ENCODE results near the gene ERBB4. TPM values are rescaled to one million over a fixed set of nuclear protein-coding genes. Genes with fewer than 3 reads are reported as not detected.

ERBB4 gene
- total RNA-seq, 1 experiment from 2014 or later: 0.15 TPM

DNA sequence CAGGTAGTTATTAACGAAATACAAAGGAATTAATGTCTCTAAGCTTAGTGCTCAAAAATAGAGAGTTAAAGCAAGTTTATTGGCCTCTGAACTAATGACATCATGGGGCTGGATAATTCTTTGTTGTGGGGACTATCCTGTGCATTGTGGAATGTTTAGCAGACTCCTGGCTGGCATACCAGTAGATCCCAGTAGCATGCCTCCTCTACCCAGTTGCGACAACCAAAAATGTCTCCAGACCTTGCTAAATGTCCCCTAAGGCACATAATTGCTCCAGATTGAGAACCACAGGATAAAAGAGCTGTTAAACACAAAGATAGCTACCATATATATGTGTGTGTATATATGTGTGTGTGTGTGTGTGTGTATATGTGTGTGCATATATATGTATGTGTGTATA, 194.5 kb downstream of the ERBB4 start:
- Histone ChIP-seq H3K9me3 (ENCODE audit: control insufficient read depth, insufficient read depth, low read depth, low read length) (no peaks in the 10 kb centered on the region), H3K4me3 (ENCODE audit: low read depth in 2 of 2, low read length in 2 of 2) (no peak overlapping the region), H3K36me3 (ENCODE audit: control insufficient read depth, insufficient read depth, low read length) (no peaks in the 10 kb centered on the region), H3K4me1 (ENCODE audit: control insufficient read depth, insufficient read depth, low read length) (no peaks in the 10 kb centered on the region), H3K27me3 (ENCODE audit: control insufficient read depth, insufficient read depth, low read length) (no peaks in the 10 kb centered on the region), H3K27ac (ENCODE audit: low read length) (no peak overlapping the region)
- CTCF ChIA-PET: no interaction called here
- no peak for DNase-seq (ENCODE audit: low read depth, low spot score)
- POLR2A ChIA-PET: no interaction called here
- in situ Hi-C loops (cut with HindIII; ENCODE audit: low pct_unique_long_range_greater_than_20kb, low sequenced_read_pairs) (no loop called here), intact Hi-C loops (cut with micrococcal nuclease; ENCODE audit: unreplicated experiment) (no loop called here)
- no peak for TF ChIP-seq REST (IDR thresholded peaks at IDR 0.05; ENCODE audit: insufficient read depth in 1 of 2, low read depth in 2 of 2, low read length in 1 of 2)
- TF ChIP-seq POLR2AphosphoS5 (IDR thresholded peaks at IDR 0.05; ENCODE audit: low read depth, low read length): no peak
- no peak for TF ChIP-seq CTCF (IDR thresholded peaks at IDR 0.05)
- TF ChIP-seq SIN3A (IDR thresholded peaks at IDR 0.05; ENCODE audit: borderline replicate concordance, insufficient read depth, low read depth, low read length): no peak
- no peak for TF ChIP-seq TCF7L2 (IDR thresholded peaks at IDR 0.05; ENCODE audit: low read depth, low read length)
- BruUV-seq (replicated peaks): no TSS peak
- no peak for ATAC-seq

- no peak for TF ChIP-seq REST (IDR thresholded peaks at IDR 0.05; ENCODE audit: insufficient read depth in 1 of 2, low read depth in 2 of 2, low read length in 1 of 2)
- TF ChIP-seq POLR2AphosphoS5 (IDR thresholded peaks at IDR 0.05; ENCODE audit: low read depth, low read length): no peak
- no peak for TF ChIP-seq CTCF (IDR thresholded peaks at IDR 0.05)
- TF ChIP-seq TCF7L2 (IDR thresholded peaks at IDR 0.05; ENCODE audit: low read depth, low read length): no peak
- TF ChIP-seq SIN3A (IDR thresholded peaks at IDR 0.05; ENCODE audit: borderline replicate concordance, insufficient read depth, low read depth, low read length): no peak
- Histone ChIP-seq H3K4me1 (ENCODE audit: control insufficient read depth, insufficient read depth, low read length) (no peaks in the 10 kb centered on the region), H3K27me3 (ENCODE audit: control insufficient read depth, insufficient read depth, low read length) (no peaks in the 10 kb centered on the region), H3K27ac (ENCODE audit: low read length) (no peak overlapping the region), H3K4me3 (ENCODE audit: low read depth in 2 of 2, low read length in 2 of 2) (no peak overlapping the region), H3K36me3 (ENCODE audit: control insufficient read depth, insufficient read depth, low read length) (no peaks in the 10 kb centered on the region), H3K9me3 (ENCODE audit: control insufficient read depth, insufficient read depth, low read depth, low read length) (no peaks in the 10 kb centered on the region)
- intact Hi-C loops (cut with micrococcal nuclease; ENCODE audit: unreplicated experiment): no loop called here
- ChIA-PET POLR2A (no interaction called here), CTCF (no interaction called here)
- no peak for ATAC-seq
- in situ Hi-C loops (cut with HindIII; ENCODE audit: low pct_unique_long_range_greater_than_20kb, low sequenced_read_pairs): no loop called here
- no peak for DNase-seq (ENCODE audit: low read depth, low spot score)
- BruUV-seq (replicated peaks): no TSS peak
Observed at GRCh38 chr2:212343167-212343566, 195.4 kb downstream of the ERBB4 start.
